Measurements from ENCODE around the gene ARHGAP27.

DNA sequence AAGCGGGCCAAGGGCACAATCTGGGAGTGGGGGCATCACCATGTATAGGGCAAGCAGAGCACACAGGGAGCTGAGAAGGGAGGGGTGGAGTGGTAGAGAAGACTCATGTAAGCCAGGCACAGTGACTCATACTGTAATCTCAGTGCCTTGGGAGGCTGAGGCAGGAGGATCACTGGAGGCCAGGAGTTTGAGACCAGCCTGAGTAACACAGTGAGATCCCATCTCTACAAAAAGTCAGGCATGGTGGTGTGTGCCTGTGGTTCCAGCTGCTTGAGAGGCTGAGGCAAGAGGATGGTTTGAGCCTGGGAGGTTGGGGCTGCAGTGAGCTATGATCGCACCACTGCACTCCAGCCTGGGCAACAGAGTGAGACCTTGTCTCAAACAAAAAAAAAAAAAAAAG lies 40.8 kb downstream of the ARHGAP27 start:
- TF ChIP-seq ZNF274 (IDR thresholded peaks at IDR 0.05; ENCODE audit: low read depth, low read length), result no peak
- TF ChIP-seq YY1 (IDR thresholded peaks at IDR 0.05; ENCODE audit: insufficient read depth, insufficient read length), result no peak
- TF ChIP-seq SUZ12 (IDR thresholded peaks at IDR 0.05; ENCODE audit: extremely low read depth, insufficient read depth, insufficient read length), result no peak
